ENCODE data around the gene RUFY1.
"Not testable (repeated sequence)": the region's sequence is repeated elsewhere in the genome, so short reads cannot be mapped to it uniquely, and the experiment has no call there.

Gene RUFY1

GRCh38 chr5:179554981-179555380 is 4.6 kb downstream of the RUFY1 start:
- H3K9ac ChIP-seq (ENCODE audit: low read depth, low read length): no peak overlapping the region
- H3K36me3 ChIP-seq (ENCODE audit: insufficient read depth, low read length): peaks cover 29% of the 10 kb centered on the region
- H3K9me3 ChIP-seq (ENCODE audit: insufficient read depth, low read length, severe bottlenecking): no peaks in the 10 kb centered on the region
- DNase-seq: no peak
- no peak overlapping the region for H3K4me3 ChIP-seq (ENCODE audit: low read depth in 1 of 2, low read length in 2 of 2)
- no peak for TF ChIP-seq EZH2 (IDR thresholded peaks at IDR 0.05; ENCODE audit: borderline replicate concordance, low read depth, low read length, severe bottlenecking)
- TF ChIP-seq, protein P1, sequence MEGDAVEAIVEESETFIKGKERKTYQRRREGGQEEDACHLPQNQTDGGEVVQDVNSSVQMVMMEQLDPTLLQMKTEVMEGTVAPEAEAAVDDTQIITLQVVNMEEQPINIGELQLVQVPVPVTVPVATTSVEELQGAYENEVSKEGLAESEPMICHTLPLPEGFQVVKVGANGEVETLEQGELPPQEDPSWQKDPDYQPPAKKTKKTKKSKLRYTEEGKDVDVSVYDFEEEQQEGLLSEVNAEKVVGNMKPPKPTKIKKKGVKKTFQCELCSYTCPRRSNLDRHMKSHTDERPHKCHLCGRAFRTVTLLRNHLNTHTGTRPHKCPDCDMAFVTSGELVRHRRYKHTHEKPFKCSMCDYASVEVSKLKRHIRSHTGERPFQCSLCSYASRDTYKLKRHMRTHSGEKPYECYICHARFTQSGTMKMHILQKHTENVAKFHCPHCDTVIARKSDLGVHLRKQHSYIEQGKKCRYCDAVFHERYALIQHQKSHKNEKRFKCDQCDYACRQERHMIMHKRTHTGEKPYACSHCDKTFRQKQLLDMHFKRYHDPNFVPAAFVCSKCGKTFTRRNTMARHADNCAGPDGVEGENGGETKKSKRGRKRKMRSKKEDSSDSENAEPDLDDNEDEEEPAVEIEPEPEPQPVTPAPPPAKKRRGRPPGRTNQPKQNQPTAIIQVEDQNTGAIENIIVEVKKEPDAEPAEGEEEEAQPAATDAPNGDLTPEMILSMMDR (IDR thresholded peaks at IDR 0.05; ENCODE audit: borderline replicate concordance, extremely low read depth, low read length, poor library complexity, severe bottlenecking): no peak
- ATAC-seq (ENCODE audit: insufficient read depth, low read depth): no peak
- no peak overlapping the region for H3K27ac ChIP-seq (ENCODE audit: low read length)
- peaks cover 34% of the 10 kb centered on the region for H3K4me1 ChIP-seq (ENCODE audit: insufficient read depth, low read length)
- peaks cover 93% of the 10 kb centered on the region for H3K79me2 ChIP-seq (ENCODE audit: insufficient read depth, low read length)
- peaks cover 16% of the 10 kb centered on the region; the same call in 1 of the 2 replicates for H4K20me1 ChIP-seq (ENCODE audit: insufficient read depth, low read length)
- no peak overlapping the region for H3K4me2 ChIP-seq (ENCODE audit: insufficient read depth, low read length)
- H3K27me3 ChIP-seq (ENCODE audit: insufficient read depth, low read length, poor library complexity): no peaks in the 10 kb centered on the region
- no peak overlapping the region for H2AFZ ChIP-seq (ENCODE audit: low read depth, low read length)

DNA sequence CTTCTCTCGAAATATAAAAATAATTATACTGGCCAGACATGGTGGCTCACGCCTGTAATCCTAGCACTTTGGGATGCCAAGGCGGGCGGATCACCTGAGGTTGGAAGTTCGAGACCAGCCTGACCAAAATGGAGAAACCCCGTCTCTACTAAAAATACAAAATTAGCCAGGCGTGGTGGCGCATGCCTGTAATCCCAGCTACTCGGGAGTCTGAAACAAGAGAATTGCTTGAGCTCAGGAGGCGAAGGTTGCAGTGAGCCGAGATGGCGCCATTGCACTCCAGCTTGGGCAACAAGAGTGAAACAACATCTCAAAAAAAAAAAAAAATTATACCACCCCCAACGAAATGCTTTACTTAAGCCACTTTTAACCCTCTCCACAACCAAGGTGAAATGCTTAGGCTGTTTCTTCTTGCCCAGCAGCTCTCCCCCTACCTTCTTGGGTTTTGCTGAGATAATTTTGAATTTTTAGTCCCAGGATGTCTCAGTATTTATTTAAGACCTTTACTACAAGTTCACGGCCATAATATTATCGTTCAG is 8.0 kb downstream of the RUFY1 start:
- Histone ChIP-seq H3K4me1 (ENCODE audit: insufficient read depth, low read length) (peaks cover 11% of the 10 kb centered on the region; the same call in 1 of the 2 replicates), H3K36me3 (ENCODE audit: insufficient read depth, low read length) (peaks cover 45% of the 10 kb centered on the region), H4K20me1 (ENCODE audit: insufficient read depth, low read length) (peaks cover 14% of the 10 kb centered on the region; the same call in 1 of the 2 replicates), H3K79me2 (ENCODE audit: insufficient read depth, low read length) (peaks cover 66% of the 10 kb centered on the region)
- H2AFZ ChIP-seq (ENCODE audit: low read depth, low read length); H3K4me3 ChIP-seq (ENCODE audit: low read depth in 1 of 2, low read length in 2 of 2); H3K9me3 ChIP-seq (ENCODE audit: insufficient read depth, low read length, severe bottlenecking); H3K4me2 ChIP-seq (ENCODE audit: insufficient read depth, low read length); H3K9ac ChIP-seq (ENCODE audit: low read depth, low read length); H3K27me3 ChIP-seq (ENCODE audit: insufficient read depth, low read length, poor library complexity); H3K27ac ChIP-seq (ENCODE audit: low read length); ATAC-seq (ENCODE audit: insufficient read depth, low read depth); DNase-seq: not testable (repeated sequence)

DNA sequence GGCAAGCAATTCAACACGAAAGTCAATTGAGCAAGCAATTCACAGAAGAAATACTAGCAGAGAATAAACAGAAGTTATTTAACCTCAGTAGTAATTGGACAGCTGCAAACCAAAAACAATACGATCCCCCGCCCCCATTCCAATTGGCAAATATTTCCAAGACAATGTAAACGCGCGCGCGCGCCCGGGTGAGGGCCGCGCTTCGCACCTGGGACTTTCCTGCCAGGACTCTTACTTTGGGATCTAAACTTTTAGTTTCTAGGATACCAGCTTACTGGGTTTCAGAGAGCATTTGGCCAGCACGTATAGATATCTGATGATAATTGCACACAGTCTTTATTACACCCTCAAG is 8.6 kb downstream of the RUFY1 start:
- Histone ChIP-seq H3K79me2 (ENCODE audit: insufficient read depth, low read length) (peaks cover 61% of the 10 kb centered on the region), H3K9me3 (ENCODE audit: insufficient read depth, low read length, severe bottlenecking) (no peaks in the 10 kb centered on the region), H3K27me3 (ENCODE audit: insufficient read depth, low read length, poor library complexity) (no peaks in the 10 kb centered on the region), H3K36me3 (ENCODE audit: insufficient read depth, low read length) (peaks cover 48% of the 10 kb centered on the region), H3K4me2 (ENCODE audit: insufficient read depth, low read length) (no peak overlapping the region), H3K4me3 (ENCODE audit: low read depth in 1 of 2, low read length in 2 of 2) (no peak overlapping the region), H2AFZ (ENCODE audit: low read depth, low read length) (no peak overlapping the region), H3K9ac (ENCODE audit: low read depth, low read length) (no peak overlapping the region), H3K4me1 (ENCODE audit: insufficient read depth, low read length) (peaks cover 5% of the 10 kb centered on the region; the same call in 1 of the 2 replicates), H4K20me1 (ENCODE audit: insufficient read depth, low read length) (peaks cover 14% of the 10 kb centered on the region; the same call in 1 of the 2 replicates), H3K27ac (ENCODE audit: low read length) (no peak overlapping the region)
- DNase-seq (no peak), ATAC-seq (ENCODE audit: insufficient read depth, low read depth) (no peak)
- TF ChIP-seq, protein P1 (IDR thresholded peaks at IDR 0.05; ENCODE audit: borderline replicate concordance, extremely low read depth, low read length, poor library complexity, severe bottlenecking): no peak
- TF ChIP-seq EZH2 (IDR thresholded peaks at IDR 0.05; ENCODE audit: borderline replicate concordance, low read depth, low read length, severe bottlenecking): no peak

DNA sequence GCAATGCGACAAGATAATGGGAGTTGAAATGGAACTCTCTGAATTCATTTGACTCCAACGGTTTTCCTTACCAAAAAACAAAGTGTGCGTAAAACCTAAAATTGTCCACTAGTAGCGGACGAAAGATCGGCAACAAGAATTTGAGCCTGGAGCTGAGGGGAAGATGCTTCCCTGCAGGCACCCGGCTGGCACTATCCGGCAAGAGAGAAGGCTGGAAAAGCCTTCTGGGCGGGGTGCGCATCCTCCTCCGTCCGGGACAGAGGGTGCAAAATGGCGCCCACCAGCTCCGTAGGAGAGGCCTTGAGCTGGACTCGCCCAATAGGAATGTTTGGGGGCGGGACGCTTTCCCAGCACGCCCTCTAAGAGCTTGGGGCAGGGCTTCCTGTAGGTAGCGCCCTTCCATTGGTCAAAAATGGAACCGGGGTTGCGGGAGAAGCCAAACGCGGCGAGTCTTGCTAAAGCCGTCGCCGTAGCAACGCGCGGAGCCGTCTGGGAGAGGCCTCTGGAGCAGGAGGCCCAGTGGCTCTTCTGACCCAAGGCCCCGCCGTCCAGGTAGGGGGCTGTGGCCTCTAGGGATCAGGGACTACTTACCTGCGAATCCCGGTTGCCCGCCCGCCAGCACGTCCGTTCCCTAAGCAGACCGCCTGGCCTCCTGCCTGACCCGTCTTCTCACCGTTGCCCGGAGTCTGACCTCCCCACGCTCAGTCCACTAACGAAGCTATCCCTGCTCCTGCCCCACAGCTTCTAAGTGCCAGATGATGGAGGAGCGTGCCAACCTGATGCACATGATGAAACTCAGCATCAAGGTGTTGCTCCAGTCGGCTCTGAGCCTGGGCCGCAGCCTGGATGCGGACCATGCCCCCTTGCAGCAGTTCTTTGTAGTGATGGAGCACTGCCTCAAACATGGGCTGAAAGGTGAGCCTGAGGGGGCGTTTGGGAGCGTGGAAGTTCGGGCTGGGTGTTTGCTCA is 9.2 kb downstream of the RUFY1 start:
- peaks cover 50% of the 10 kb centered on the region for H3K36me3 ChIP-seq (ENCODE audit: insufficient read depth, low read length)
- H3K4me1 ChIP-seq (ENCODE audit: insufficient read depth, low read length): 0 out of 2 replicates have a peak, but pooled peaks cover 4% of the 10 kb centered on the region
- no peak overlapping the region for H3K4me2 ChIP-seq (ENCODE audit: insufficient read depth, low read length)
- DNase-seq (no peak), ATAC-seq (ENCODE audit: insufficient read depth, low read depth) (0 out of 3 replicates have a peak, but pooled peaks have one; percentile 27)
- H4K20me1 ChIP-seq (ENCODE audit: insufficient read depth, low read length): peaks cover 14% of the 10 kb centered on the region; the same call in 1 of the 2 replicates
- no peaks in the 10 kb centered on the region for H3K27me3 ChIP-seq (ENCODE audit: insufficient read depth, low read length, poor library complexity)
- no peak overlapping the region for H2AFZ ChIP-seq (ENCODE audit: low read depth, low read length)
- no peak overlapping the region for H3K9ac ChIP-seq (ENCODE audit: low read depth, low read length)
- H3K4me3 ChIP-seq (ENCODE audit: low read depth in 1 of 2, low read length in 2 of 2): no peak overlapping the region
- TF ChIP-seq, protein P1 (IDR thresholded peaks at IDR 0.05; ENCODE audit: borderline replicate concordance, extremely low read depth, low read length, poor library complexity, severe bottlenecking): no peak
- TF ChIP-seq EZH2 (IDR thresholded peaks at IDR 0.05; ENCODE audit: borderline replicate concordance, low read depth, low read length, severe bottlenecking): no peak
- peaks cover 54% of the 10 kb centered on the region for H3K79me2 ChIP-seq (ENCODE audit: insufficient read depth, low read length)
- H3K27ac ChIP-seq (ENCODE audit: low read length): no peak overlapping the region
- no peaks in the 10 kb centered on the region for H3K9me3 ChIP-seq (ENCODE audit: insufficient read depth, low read length, severe bottlenecking)

All from DND-41 (cell line).